ENCODE measurements around the gene PIK3R1. TPM values are rescaled to one million over a fixed set of nuclear protein-coding genes. Genes with fewer than 3 reads are reported as not detected.

PIK3R1 gene
- total RNA-seq, 1 experiment from 2014 or later, result 11.3 TPM

- Histone ChIP-seq H2BK5ac (ENCODE audit: insufficient read length, low read length) (no peak overlapping the region), H3K18ac (ENCODE audit: insufficient read length, low read depth, low read length) (no peak overlapping the region), H3K14ac (ENCODE audit: insufficient read depth, low read length) (no peak overlapping the region), H4K91ac (ENCODE audit: insufficient read length, low read depth, low read length) (no peak overlapping the region), H3K79me1 (ENCODE audit: insufficient read depth, low read depth, low read length, poor library complexity, severe bottlenecking) (no peaks in the 10 kb centered on the region), H3K23me2 (ENCODE audit: insufficient read length, low read depth, low read length, poor library complexity, severe bottlenecking) (no peaks in the 10 kb centered on the region), H4K20me1 (ENCODE audit: control insufficient read depth, insufficient read depth, insufficient read length) (no peaks in the 10 kb centered on the region), H3K27ac (ENCODE audit: insufficient read length, low read depth, low read length) (no peak overlapping the region), H4K8ac (replicated peaks; ENCODE audit: insufficient read length, low read depth, low read length) (no peak overlapping the region), H3K9me3 (ENCODE audit: control insufficient read depth, low read depth, low read length) (no peaks in the 10 kb centered on the region), H3K4ac (ENCODE audit: low read depth, low read length) (no peak overlapping the region), H2AK5ac (ENCODE audit: insufficient read length, low read length) (no peak overlapping the region), H3K4me2 (ENCODE audit: insufficient read depth, insufficient read length, low read length) (no peak overlapping the region), H3K23ac (ENCODE audit: insufficient read length, low read depth, low read length) (no peak overlapping the region), H2AFZ (ENCODE audit: low read length) (no peak overlapping the region), H2BK120ac (ENCODE audit: low read depth, low read length, poor library complexity, severe bottlenecking) (no peak overlapping the region), H3K27me3 (ENCODE audit: insufficient read depth, low read length) (peaks cover 3% of the 10 kb centered on the region; the same call in 1 of the 2 replicates), H3T11ph (ENCODE audit: low read length) (no peak overlapping the region), H2BK12ac (ENCODE audit: insufficient read length, low read depth, low read length) (no peak overlapping the region), H2BK20ac (ENCODE audit: low read depth, low read length, poor library complexity, severe bottlenecking) (no peak overlapping the region), H3K9ac (ENCODE audit: extremely low read depth, insufficient read length, low read length) (no peak overlapping the region), H2BK15ac (ENCODE audit: low read depth, low read length) (no peak overlapping the region), H3K4me1 (ENCODE audit: insufficient read depth, low read length) (no peaks in the 10 kb centered on the region), H3K56ac (ENCODE audit: insufficient read length, low read depth, low read length) (no peak overlapping the region), H3K79me2 (ENCODE audit: insufficient read depth, low read length) (peaks cover 3% of the 10 kb centered on the region; the same call in 1 of the 2 replicates), H4K5ac (ENCODE audit: insufficient read length, low read depth, low read length) (no peak overlapping the region)
- DNase-seq, result no peak
- peaks cover 46% of the 10 kb centered on the region for H3K27me3 Mint-ChIP-seq (ENCODE audit: low read depth)
- no peak for TF ChIP-seq CTCF (conservative IDR thresholded peaks at IDR 0.05)
- H3K36me3 Mint-ChIP-seq (ENCODE audit: insufficient read depth in 1 of 3, low read depth in 3 of 3), result peaks cover 0 to 5% (median 2%) of the 10 kb centered on the region in 3 experiments; a peak in 3 of 7 replicates
- H3K4me1 Mint-ChIP-seq, result peaks cover 0 to 2% of the 10 kb centered on the region in 2 experiments; a peak in 1 of 4 replicates
- no peaks in the 10 kb centered on the region for H3K9me3 Mint-ChIP-seq
- H3K4me3 Mint-ChIP-seq, result no peak overlapping the region
- no peak overlapping the region for H3K27ac Mint-ChIP-seq
Observed at GRCh38 chr5:68223904-68224303, 8.3 kb downstream of the PIK3R1 start.

Measured in H9 (cell line).